ENCODE results near the gene TRAF6. TPM values are rescaled to one million over a fixed set of nuclear protein-coding genes. Genes with fewer than 3 reads are reported as not detected.
A peak's percentile ranks its signal among the peaks of the same experiment; 100 is the strongest.

The TRAF6 gene
- total RNA-seq, 1 experiment from 2014 or later = 6.6 TPM

GRCh38 chr11:36550385-36551115 lies 40.5 kb upstream of the TRAF6 start:
- CTCF ChIA-PET = no interaction called here

GRCh38 chr11:36540998-36541397 lies 30.9 kb upstream of the TRAF6 start:
- ATAC-seq = peak; percentile 43; the same call in 1 of the 2 replicates
- no peak for TF ChIP-seq MYBL2 (CRISPR knock-in tag; IDR thresholded peaks at IDR 0.05)
- no peak for TF ChIP-seq ZBTB21 (CRISPR knock-in tag; IDR thresholded peaks at IDR 0.05; ENCODE audit: borderline replicate concordance)
- CTCF ChIA-PET = no interaction called here
- POLR2A ChIA-PET = no interaction called here
- Mint-ChIP-seq H3K27me3 (ENCODE audit: low read depth) (peaks cover 34% of the 10 kb centered on the region), H3K4me3 (no peak overlapping the region), H3K9me3 (peaks cover 83% of the 10 kb centered on the region), H3K27ac (no peak overlapping the region; the same call in 1 of the 2 replicates), H3K4me1 (no peaks in the 10 kb centered on the region), H3K36me3 (peaks cover 49% of the 10 kb centered on the region)
- DNase-seq (ENCODE audit: low spot score) = peak; percentile 25

More at GRCh38 chr11:36550385-36551115, 40.5 kb upstream of the TRAF6 start:
- H3K36me3 Mint-ChIP-seq = peaks cover 33% of the 10 kb centered on the region
- no peak for TF ChIP-seq ZNF425 (CRISPR knock-in tag; conservative IDR thresholded peaks at IDR 0.05)
- TF ChIP-seq E2F5 (CRISPR knock-in tag; IDR thresholded peaks at IDR 0.05) = no peak
- TF ChIP-seq, protein P1, sequence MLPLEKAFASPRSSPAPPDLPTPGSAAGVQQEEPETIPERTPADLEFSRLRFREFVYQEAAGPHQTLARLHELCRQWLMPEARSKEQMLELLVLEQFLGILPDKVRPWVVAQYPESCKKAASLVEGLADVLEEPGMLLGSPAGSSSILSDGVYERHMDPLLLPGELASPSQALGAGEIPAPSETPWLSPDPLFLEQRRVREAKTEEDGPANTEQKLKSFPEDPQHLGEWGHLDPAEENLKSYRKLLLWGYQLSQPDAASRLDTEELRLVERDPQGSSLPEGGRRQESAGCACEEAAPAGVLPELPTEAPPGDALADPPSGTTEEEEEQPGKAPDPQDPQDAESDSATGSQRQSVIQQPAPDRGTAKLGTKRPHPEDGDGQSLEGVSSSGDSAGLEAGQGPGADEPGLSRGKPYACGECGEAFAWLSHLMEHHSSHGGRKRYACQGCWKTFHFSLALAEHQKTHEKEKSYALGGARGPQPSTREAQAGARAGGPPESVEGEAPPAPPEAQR (CRISPR knock-in tag; IDR thresholded peaks at IDR 0.05) = no peak
- no peak for DNase-seq (ENCODE audit: low spot score)
- H3K27ac Mint-ChIP-seq = no peak overlapping the region
- POLR2A ChIA-PET = no interaction called here
- H3K27me3 Mint-ChIP-seq (ENCODE audit: low read depth) = peaks cover 24% of the 10 kb centered on the region
- no peak for ATAC-seq
- no peaks in the 10 kb centered on the region for H3K4me1 Mint-ChIP-seq
- H3K9me3 Mint-ChIP-seq = peaks cover 56% of the 10 kb centered on the region
- H3K4me3 Mint-ChIP-seq = no peak overlapping the region

GRCh38 chr11:36534276-36534840 lies 24.3 kb upstream of the TRAF6 start:
- DNase-seq (ENCODE audit: low spot score) (no peak), ATAC-seq (no peak)
- Mint-ChIP-seq H3K4me1 (no peaks in the 10 kb centered on the region), H3K27me3 (ENCODE audit: low read depth) (peaks cover 7% of the 10 kb centered on the region), H3K27ac (no peak overlapping the region), H3K36me3 (peaks cover 15% of the 10 kb centered on the region), H3K9me3 (peaks cover 64% of the 10 kb centered on the region), H3K4me3 (no peak overlapping the region)
- ChIA-PET CTCF (no interaction called here), POLR2A (no interaction called here)
- no peak for TF ChIP-seq ARID4B (CRISPR knock-in tag; IDR thresholded peaks at IDR 0.05; ENCODE audit: borderline replicate concordance)

DNA sequence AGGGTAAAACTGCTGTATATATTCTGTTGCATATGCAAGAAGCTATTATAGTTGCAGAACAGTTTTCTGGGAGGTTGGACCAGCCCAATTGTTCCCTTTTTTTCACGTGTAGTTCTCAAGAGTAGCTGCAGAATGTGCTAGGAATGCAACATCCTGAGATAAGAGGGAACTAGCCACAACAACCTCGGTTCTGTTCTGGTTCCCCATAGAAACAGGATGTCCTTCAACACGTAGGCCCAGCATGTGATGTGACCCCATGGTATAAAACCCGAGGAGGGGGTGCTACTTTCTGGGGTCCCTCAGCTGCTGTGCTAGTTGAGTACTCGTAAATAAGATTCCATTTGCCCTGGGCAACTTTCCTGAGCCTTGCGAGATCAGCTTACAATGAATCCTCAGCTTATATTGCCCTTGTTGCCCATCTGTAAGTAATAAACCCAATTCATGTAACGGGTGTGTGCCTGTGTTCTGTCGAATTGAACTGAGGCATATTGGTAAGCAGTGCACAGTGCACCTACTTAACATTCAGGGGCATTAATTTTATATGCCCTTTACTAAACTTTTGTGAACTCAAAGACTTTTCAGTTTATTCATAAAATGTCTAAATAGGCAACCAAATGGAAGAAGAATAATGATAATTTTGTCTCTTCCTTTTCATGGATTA lies 23.0 kb upstream of the TRAF6 start:
- ChIA-PET CTCF (no interaction called here), POLR2A (no interaction called here)
- Mint-ChIP-seq H3K4me1 (no peaks in the 10 kb centered on the region), H3K36me3 (peaks cover 22% of the 10 kb centered on the region), H3K27ac (no peak overlapping the region), H3K27me3 (ENCODE audit: low read depth) (peaks cover 16% of the 10 kb centered on the region), H3K4me3 (no peak overlapping the region), H3K9me3 (peaks cover 67% of the 10 kb centered on the region)
- ATAC-seq (no peak), DNase-seq (ENCODE audit: low spot score) (no peak)
- TF ChIP-seq CREB1 (CRISPR knock-in tag; IDR thresholded peaks at IDR 0.05) = no peak
- TF ChIP-seq ZNF317 (CRISPR knock-in tag; IDR thresholded peaks at IDR 0.05; ENCODE audit: borderline replicate concordance, low read depth) = no peak
- TF ChIP-seq ZNF219 (CRISPR knock-in tag; IDR thresholded peaks at IDR 0.05; ENCODE audit: borderline replicate concordance) = no peak
- TF ChIP-seq NR2C2 (CRISPR knock-in tag; IDR thresholded peaks at IDR 0.05) = no peak
- no peak for TF ChIP-seq AR (CRISPR knock-in tag; IDR thresholded peaks at IDR 0.05)
